IMR-90 (cell line): Measurements from ENCODE around the gene FOXK1. TPM values are rescaled to one million over a fixed set of nuclear protein-coding genes. Genes with fewer than 3 reads are reported as not detected.

Source experiments
- ATAC-seq: fragments of 200-7000 bp; cut with Tn5 transposase; 2 replicates; pipeline ENCODE4 v1.9.1; 2020; ENCODE audit warnings: low read depth, mild to moderate bottlenecking, moderate library complexity
- BruUV-seq: library from RNA; stranded (reverse); fragments of 400-500 nt; replicated peaks from 2 replicates; lab custom pipeline; 2021; lab: Mats Ljungman, UMichigan
- CTCF ChIA-PET: fragments of 300-600 bp; formaldehyde crosslinking; extraction: SDS; loops from one replicate; lab custom pipeline; 2021; ENCODE audit warnings: antibody characterized with exemption; lab: Yijun Ruan, JAX
- POLR2A ChIA-PET: fragments of 300-600 bp; sonication (Branson Sonifier 250); formaldehyde crosslinking; loops from one replicate; lab custom pipeline; 2022; ENCODE audit warnings: antibody characterized with exemption; ENCODE audit not compliant: unreplicated experiment; lab: Charles Lee
- DNase-seq: peaks from one replicate; pipeline ENCODE4 v3.0.0; 2013
- H2AFZ ChIP-seq: replicated peaks from 2 replicates; pipeline ENCODE3; 2013; ENCODE audit warnings: low read length, mild to moderate bottlenecking; ENCODE audit not compliant: poor library complexity
- H2AK5ac ChIP-seq: 2 replicates; pipeline ENCODE4 v1.6.1; 2013; ENCODE audit warnings: low read depth, low read length, inconsistent platforms
- H2AK9ac ChIP-seq: replicated peaks from 2 replicates; pipeline ENCODE3; 2013; ENCODE audit warnings: mild to moderate bottlenecking, low read depth, low read length, moderate library complexity; ENCODE audit not compliant: poor library complexity
- H2BK120ac ChIP-seq: 2 replicates; pipeline ENCODE4 v1.6.1; 2013; ENCODE audit warnings: low read depth, low read length, inconsistent platforms
- H2BK15ac ChIP-seq: 3 replicates; pipeline ENCODE4 v1.6.1; 2013; ENCODE audit warnings: low read depth, low read length, inconsistent platforms
- H2BK20ac ChIP-seq: 2 replicates; pipeline ENCODE4 v1.6.1; 2013; ENCODE audit warnings: low read depth, mild to moderate bottlenecking, inconsistent platforms, low read length, moderate library complexity
- H2BK5ac ChIP-seq: 2 replicates; pipeline ENCODE4 v1.6.1; 2013; ENCODE audit warnings: mild to moderate bottlenecking, low read depth, low read length, inconsistent platforms; ENCODE audit not compliant: poor library complexity, severe bottlenecking
- H3K14ac ChIP-seq: replicated peaks from 2 replicates; pipeline ENCODE4 v1.6.1; 2013; ENCODE audit warnings: low read depth, low read length, inconsistent platforms
- H3K18ac ChIP-seq: 2 replicates; pipeline ENCODE4 v1.6.1; 2013; ENCODE audit warnings: low read depth, low read length, control low read depth
- H3K23ac ChIP-seq: 2 replicates; pipeline ENCODE4 v1.6.1; 2013; ENCODE audit warnings: low read depth, low read length, inconsistent platforms
- H3K27ac ChIP-seq: 2 replicates; pipeline ENCODE4 v1.5.1; 2013; ENCODE audit warnings: mild to moderate bottlenecking, control low read depth, low read length; ENCODE audit not compliant: insufficient read depth
- H3K27me3 ChIP-seq: 2 replicates; pipeline ENCODE4 v1.6.1; 2013; ENCODE audit warnings: low read length; ENCODE audit not compliant: control insufficient read depth, insufficient read depth
- H3K36me3 ChIP-seq: 2 replicates; pipeline ENCODE4 v1.6.1; 2013; ENCODE audit warnings: low read length, mixed read lengths; ENCODE audit not compliant: control insufficient read depth, insufficient read depth
- H3K4ac ChIP-seq: 2 replicates; pipeline ENCODE4 v1.6.1; 2013; ENCODE audit warnings: low read depth, low read length, inconsistent platforms
- H3K4me1 ChIP-seq: 2 replicates; pipeline ENCODE4 v1.6.1; 2013; ENCODE audit warnings: low read length, mixed read lengths; ENCODE audit not compliant: control insufficient read depth, insufficient read depth
- H3K4me2 ChIP-seq: 2 replicates; pipeline ENCODE4 v1.6.1; 2013; ENCODE audit warnings: low read depth, mild to moderate bottlenecking, control low read depth, low read length, moderate library complexity
- H3K4me3 ChIP-seq: 2 replicates; pipeline ENCODE4 v1.5.1; 2013; ENCODE audit warnings: low read depth, mild to moderate bottlenecking, control low read depth, low read length, moderate library complexity; ENCODE audit not compliant: insufficient read depth
- H3K56ac ChIP-seq: 2 replicates; pipeline ENCODE4 v1.6.1; 2013; ENCODE audit warnings: low read length, inconsistent platforms; ENCODE audit not compliant: insufficient read depth; ENCODE audit errors: extremely low read depth
- H3K79me1 ChIP-seq, 2 experiments: 2 replicates each; pipeline ENCODE4 v1.6.1; 2013; ENCODE audit warnings: low read length in 2 of 2, inconsistent platforms in 1 of 2, low read depth in 1 of 2
- H3K9ac ChIP-seq: 2 replicates; pipeline ENCODE4 v1.6.1; 2013; ENCODE audit warnings: low read depth, low read length, control low read depth
- H3K9me1 ChIP-seq: 2 replicates; pipeline ENCODE4 v1.6.1; 2013; ENCODE audit warnings: low read length, inconsistent platforms; ENCODE audit not compliant: insufficient read depth
- H3K9me3 ChIP-seq: 2 replicates; pipeline ENCODE4 v1.6.1; 2013; ENCODE audit warnings: low read length; ENCODE audit not compliant: control insufficient read depth, insufficient read depth
- H4K20me1 ChIP-seq: 2 replicates; pipeline ENCODE4 v1.6.1; 2013; ENCODE audit warnings: low read length, inconsistent platforms; ENCODE audit not compliant: insufficient read depth
- H4K5ac ChIP-seq: 2 replicates; pipeline ENCODE4 v1.6.1; 2013; ENCODE audit warnings: mild to moderate bottlenecking, low read depth, low read length, control low read depth
- H4K8ac ChIP-seq, 2 experiments: 2 replicates each; pipeline ENCODE4 v1.6.1; 2013; ENCODE audit warnings: low read depth in 2 of 2, low read length in 2 of 2, control low read depth in 1 of 2, inconsistent platforms in 1 of 2
- H4K91ac ChIP-seq: 2 replicates; pipeline ENCODE4 v1.6.1; 2013; ENCODE audit warnings: low read depth, low read length, inconsistent platforms; ENCODE audit not compliant: insufficient read depth
- BHLHE40 ChIP-seq: fragments of 150-350 bp; IDR thresholded peaks from 2 replicates; pipeline ENCODE4 v1.6.1; 2016; ENCODE audit warnings: mild to moderate bottlenecking, low read depth, low read length
- CEBPB ChIP-seq: IDR thresholded peaks from 2 replicates; pipeline ENCODE4 v1.6.1; 2012; ENCODE audit warnings: low read depth, low read length, improper control_type of control experiment
- CHD1 ChIP-seq: IDR thresholded peaks from 2 replicates; pipeline ENCODE4 v1.6.1; 2012; ENCODE audit warnings: low read depth, low read length, improper control_type of control experiment
- FOS ChIP-seq: fragments of 150-350 bp; IDR thresholded peaks from 2 replicates; pipeline ENCODE4 v1.6.1; 2016; ENCODE audit warnings: low read depth, low read length
- MAFK ChIP-seq: IDR thresholded peaks from 2 replicates; pipeline ENCODE4 v1.6.1; 2012; ENCODE audit warnings: low read depth, low read length, improper control_type of control experiment
- MAZ ChIP-seq: IDR thresholded peaks from 2 replicates; pipeline ENCODE4 v1.6.1; 2012; ENCODE audit warnings: low read depth, mild to moderate bottlenecking, low read length, improper control_type of control experiment, moderate library complexity, borderline replicate concordance
- MXI1 ChIP-seq: IDR thresholded peaks from 2 replicates; pipeline ENCODE4 v1.6.1; 2012; ENCODE audit warnings: low read depth, mild to moderate bottlenecking, low read length, moderate library complexity, borderline replicate concordance
- NFE2L2 ChIP-seq: fragments of 150-350 bp; IDR thresholded peaks from 2 replicates; pipeline ENCODE4 v1.6.1; 2016; ENCODE audit warnings: low read depth, mild to moderate bottlenecking, low read length
- POLR2A ChIP-seq: IDR thresholded peaks from 2 replicates; pipeline ENCODE4 v1.6.1; 2012; ENCODE audit warnings: mild to moderate bottlenecking, low read depth, low read length
- RAD21 ChIP-seq: IDR thresholded peaks from 2 replicates; pipeline ENCODE4 v1.6.1; 2012; ENCODE audit warnings: low read length, improper control_type of control experiment
- RCOR1 ChIP-seq: IDR thresholded peaks from 2 replicates; pipeline ENCODE4 v1.6.1; 2012; ENCODE audit warnings: mild to moderate bottlenecking, low read length, improper control_type of control experiment; ENCODE audit not compliant: insufficient replicate concordance
- RFX5 ChIP-seq: IDR thresholded peaks from 2 replicates; pipeline ENCODE4 v1.8.0; 2012; ENCODE audit warnings: low read depth, mild to moderate bottlenecking, low read length, moderate library complexity
- SMC3 ChIP-seq: fragments of 150-350 bp; IDR thresholded peaks from 2 replicates; pipeline ENCODE4 v1.6.1; 2016; ENCODE audit warnings: low read depth, mild to moderate bottlenecking, antibody characterized with exemption, low read length, moderate library complexity
- WGBS, 2 experiments: methylation state at CpG; one replicate each; pipeline versions ENCODE4 v1.1.5 to v1.1.7; 2013; ENCODE audit warnings: missing lambda C conversion rate in 2 of 2; ENCODE audit not compliant: insufficient read length in 1 of 2; ENCODE audit errors: extremely low coverage in 2 of 2; 5-methylcytosine and 5-hydroxymethylcytosine counted together
- dilution Hi-C: fragments of 300-500 bp; cut with HindIII; formaldehyde crosslinking; loops from one replicate; pipeline ENCODE4 v1.14.3; 2018; ENCODE audit warnings: low sequenced_read_pairs; ENCODE audit not compliant: unreplicated experiment
- in situ Hi-C: fragments of 300-500 bp; cut with MboI; formaldehyde crosslinking; loops from 3 replicates; pipeline ENCODE4 v1.14.3; 2019; ENCODE audit warnings: low sequenced_read_pairs, inconsistent platforms, mixed read lengths
- intact Hi-C: fragments of 100-400 bp; cut with micrococcal nuclease; formaldehyde crosslinking; loops from 2 replicates; pipeline ENCODE4 v1.10.0; 2022
- polyA plus RNA-seq, 3 experiments: library from polyadenylated mRNA; depleted of rRNA; stranded (reverse); fragments of >200 nt; gene quantifications; 2 replicates each; pipeline ENCODE4 v1.2.3, GENCODE V29; 2012; ENCODE audit warnings: low replicate concordance in 1 of 3
- total RNA-seq: library from RNA; depleted of rRNA; stranded (reverse); fragments of >200 nt; gene quantifications from 2 replicates; pipeline ENCODE4 v1.2.3, GENCODE V29; 2012
- TF ChIP-seq, protein P1 (sequence below): fragments of 150-350 bp; IDR thresholded peaks from 2 replicates; pipeline ENCODE4 v1.6.1; 2016; ENCODE audit warnings: low read depth, mild to moderate bottlenecking, low read length, moderate library complexity, borderline replicate concordance
- TF ChIP-seq, protein P2 (sequence below): fragments of 150-350 bp; IDR thresholded peaks from 2 replicates; pipeline ENCODE4 v1.6.1; 2017; ENCODE audit warnings: mild to moderate bottlenecking, antibody characterized with exemption, low read length, low read depth
- TF ChIP-seq, protein P3 (sequence below): conservative IDR thresholded peaks from 2 replicates; pipeline ENCODE4 v1.5.1; 2012; ENCODE audit warnings: mild to moderate bottlenecking, low read depth, low read length, improper control_type of control experiment

Gene FOXK1
- total and polyA plus RNA-seq, 2 of the 4 experiments (the other 2 are of a cell fraction): 4.3 to 8.8 TPM

DNA sequence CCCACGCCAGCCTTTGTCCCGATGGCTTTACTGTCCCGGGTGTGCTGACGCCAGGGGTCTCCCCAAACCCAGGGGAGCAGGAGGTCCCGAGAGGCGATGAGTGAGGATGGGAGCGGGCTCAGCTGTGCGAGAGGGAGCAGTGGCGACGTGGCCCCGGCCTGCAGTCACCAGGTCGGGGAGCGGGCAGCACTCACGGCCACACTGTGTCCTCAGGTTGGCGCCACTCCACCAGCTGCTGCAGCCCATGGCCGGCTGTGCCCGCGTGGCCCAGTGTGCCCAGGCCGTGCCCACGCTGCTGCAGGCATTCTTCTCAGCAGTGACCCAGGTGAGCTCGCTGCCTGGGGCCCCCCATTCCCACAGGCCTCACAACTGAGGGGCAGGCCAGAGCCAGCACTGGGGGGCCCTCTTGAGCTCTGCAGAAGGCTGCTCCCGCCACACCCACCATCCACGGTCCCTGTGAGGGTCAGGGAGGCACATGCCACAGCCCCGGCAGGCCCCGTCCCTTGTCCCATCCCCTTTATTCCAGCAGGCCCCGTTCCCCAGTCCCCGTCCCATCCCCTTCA is 106.6 kb downstream of the FOXK1 start:
- no peaks in the 10 kb centered on the region for H4K20me1 ChIP-seq
- H3K14ac ChIP-seq: no peak overlapping the region
- H2AK9ac ChIP-seq: peak overlapping the region; percentile 9
- no peak overlapping the region for H2AK5ac ChIP-seq
- intact Hi-C loops (no loop called here), dilution Hi-C loops (no loop called here), in situ Hi-C loops (no loop called here)
- no peak overlapping the region for H3K4me3 ChIP-seq
- no peaks in the 10 kb centered on the region for H3K79me1 ChIP-seq
- H4K91ac ChIP-seq: no peak overlapping the region
- no peaks in the 10 kb centered on the region for H3K9me1 ChIP-seq
- H3K27ac ChIP-seq: no peak overlapping the region
- H3K9me3 ChIP-seq: no peaks in the 10 kb centered on the region
- H3K56ac ChIP-seq: no peak overlapping the region
- DNase-seq: no peak
- H4K8ac ChIP-seq: no peak overlapping the region
- H2BK120ac ChIP-seq: no peak overlapping the region
- no peak overlapping the region for H3K18ac ChIP-seq
- H3K4ac ChIP-seq: no peak overlapping the region
- no peaks in the 10 kb centered on the region for H3K27me3 ChIP-seq
- CTCF ChIA-PET: no interaction called here
- no peak overlapping the region for H2BK20ac ChIP-seq
- H2AFZ ChIP-seq: no peak overlapping the region
- TF ChIP-seq CHD1 (no peak), MXI1 (no peak), RAD21 (no peak), NFE2L2 (no peak), POLR2A (no peak), RCOR1 (no peak), MAZ (no peak), MAFK (no peak), BHLHE40 (no peak), SMC3 (no peak), RFX5 (no peak), FOS (no peak), CEBPB (no peak)
- TF ChIP-seq, protein P1, sequence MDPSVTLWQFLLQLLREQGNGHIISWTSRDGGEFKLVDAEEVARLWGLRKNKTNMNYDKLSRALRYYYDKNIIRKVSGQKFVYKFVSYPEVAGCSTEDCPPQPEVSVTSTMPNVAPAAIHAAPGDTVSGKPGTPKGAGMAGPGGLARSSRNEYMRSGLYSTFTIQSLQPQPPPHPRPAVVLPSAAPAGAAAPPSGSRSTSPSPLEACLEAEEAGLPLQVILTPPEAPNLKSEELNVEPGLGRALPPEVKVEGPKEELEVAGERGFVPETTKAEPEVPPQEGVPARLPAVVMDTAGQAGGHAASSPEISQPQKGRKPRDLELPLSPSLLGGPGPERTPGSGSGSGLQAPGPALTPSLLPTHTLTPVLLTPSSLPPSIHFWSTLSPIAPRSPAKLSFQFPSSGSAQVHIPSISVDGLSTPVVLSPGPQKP: no peak
- TF ChIP-seq, protein P2, sequence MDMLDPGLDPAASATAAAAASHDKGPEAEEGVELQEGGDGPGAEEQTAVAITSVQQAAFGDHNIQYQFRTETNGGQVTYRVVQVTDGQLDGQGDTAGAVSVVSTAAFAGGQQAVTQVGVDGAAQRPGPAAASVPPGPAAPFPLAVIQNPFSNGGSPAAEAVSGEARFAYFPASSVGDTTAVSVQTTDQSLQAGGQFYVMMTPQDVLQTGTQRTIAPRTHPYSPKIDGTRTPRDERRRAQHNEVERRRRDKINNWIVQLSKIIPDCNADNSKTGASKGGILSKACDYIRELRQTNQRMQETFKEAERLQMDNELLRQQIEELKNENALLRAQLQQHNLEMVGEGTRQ: no peak
- TF ChIP-seq, protein P3, sequence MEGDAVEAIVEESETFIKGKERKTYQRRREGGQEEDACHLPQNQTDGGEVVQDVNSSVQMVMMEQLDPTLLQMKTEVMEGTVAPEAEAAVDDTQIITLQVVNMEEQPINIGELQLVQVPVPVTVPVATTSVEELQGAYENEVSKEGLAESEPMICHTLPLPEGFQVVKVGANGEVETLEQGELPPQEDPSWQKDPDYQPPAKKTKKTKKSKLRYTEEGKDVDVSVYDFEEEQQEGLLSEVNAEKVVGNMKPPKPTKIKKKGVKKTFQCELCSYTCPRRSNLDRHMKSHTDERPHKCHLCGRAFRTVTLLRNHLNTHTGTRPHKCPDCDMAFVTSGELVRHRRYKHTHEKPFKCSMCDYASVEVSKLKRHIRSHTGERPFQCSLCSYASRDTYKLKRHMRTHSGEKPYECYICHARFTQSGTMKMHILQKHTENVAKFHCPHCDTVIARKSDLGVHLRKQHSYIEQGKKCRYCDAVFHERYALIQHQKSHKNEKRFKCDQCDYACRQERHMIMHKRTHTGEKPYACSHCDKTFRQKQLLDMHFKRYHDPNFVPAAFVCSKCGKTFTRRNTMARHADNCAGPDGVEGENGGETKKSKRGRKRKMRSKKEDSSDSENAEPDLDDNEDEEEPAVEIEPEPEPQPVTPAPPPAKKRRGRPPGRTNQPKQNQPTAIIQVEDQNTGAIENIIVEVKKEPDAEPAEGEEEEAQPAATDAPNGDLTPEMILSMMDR: no peak
- H3K23ac ChIP-seq: no peak overlapping the region
- WGBS, 2 experiments: 85% methylated on average over 15 of the region's 27 CpGs; no CpG with 5 or more reads in 1 of the 2 experiments
- no peak overlapping the region for H4K5ac ChIP-seq
- no peak overlapping the region for H2BK15ac ChIP-seq
- H3K4me1 ChIP-seq: no peaks in the 10 kb centered on the region
- BruUV-seq: no TSS peak
- POLR2A ChIA-PET: no interaction called here
- no peak for ATAC-seq
- H3K4me2 ChIP-seq: no peak overlapping the region
- peaks cover 78% of the 10 kb centered on the region for H3K36me3 ChIP-seq
- H2BK5ac ChIP-seq: no peak overlapping the region
- no peak overlapping the region for H3K9ac ChIP-seq
